ENCODE measurements around the gene PLCB1.
"Not testable (repeated sequence)": the region's sequence is repeated elsewhere in the genome, so short reads cannot be mapped to it uniquely, and the experiment has no call there.

The PLCB1 gene

DNA sequence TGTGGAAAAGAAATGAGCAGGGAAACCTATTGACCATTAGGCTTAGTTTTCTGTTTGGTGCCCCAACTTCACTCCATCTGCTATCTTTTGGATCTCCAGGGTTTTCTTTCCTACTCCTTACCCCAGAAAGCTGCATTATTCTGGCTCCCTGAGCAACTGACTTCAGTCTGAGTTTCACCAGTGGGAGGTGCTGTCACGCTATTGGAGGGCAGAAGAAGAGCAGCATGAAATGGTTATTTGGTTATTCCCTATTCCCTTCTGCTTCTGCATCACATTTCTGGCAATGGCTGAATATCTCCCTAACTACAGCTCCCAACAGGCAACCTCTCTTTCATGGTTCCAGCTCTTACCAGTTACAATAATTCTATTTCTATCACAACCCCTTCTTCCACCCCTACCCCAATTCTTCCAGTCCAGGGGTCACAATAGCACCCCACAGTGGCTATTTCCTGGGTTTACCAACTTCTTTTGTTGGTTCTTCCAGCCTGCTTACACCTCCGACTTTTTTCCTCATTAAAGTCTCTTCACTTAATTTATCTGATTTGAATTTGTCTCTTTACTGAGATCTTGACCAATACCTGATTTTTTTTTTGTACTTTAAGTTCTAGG is 311.5 kb downstream of the PLCB1 start:
- DNase-seq (ENCODE audit: low spot score), result no peak

GRCh38 chr20:8447262-8448120 is 315.4 kb downstream of the PLCB1 start:
- DNase-seq (ENCODE audit: low spot score), result no peak

DNA sequence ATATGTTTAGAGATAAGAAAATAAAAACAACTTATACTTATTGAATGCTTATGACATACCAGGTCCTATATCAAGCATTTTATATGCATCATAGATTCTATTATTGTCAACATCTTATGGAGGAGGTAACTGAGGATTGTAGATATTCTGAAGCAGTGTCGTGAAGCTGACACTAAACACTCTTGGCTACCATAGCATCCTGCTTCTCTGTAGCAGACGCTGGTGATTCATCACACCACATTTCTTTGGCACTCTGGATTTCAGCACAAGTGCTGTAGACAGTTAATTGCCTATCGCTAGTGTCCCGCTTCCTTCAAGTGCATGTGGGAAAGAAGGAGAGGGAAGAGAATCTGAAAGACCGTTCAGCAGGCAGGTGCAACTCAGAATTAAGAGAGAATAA is 317.1 kb downstream of the PLCB1 start:
- no peak for DNase-seq (ENCODE audit: low spot score)

DNA sequence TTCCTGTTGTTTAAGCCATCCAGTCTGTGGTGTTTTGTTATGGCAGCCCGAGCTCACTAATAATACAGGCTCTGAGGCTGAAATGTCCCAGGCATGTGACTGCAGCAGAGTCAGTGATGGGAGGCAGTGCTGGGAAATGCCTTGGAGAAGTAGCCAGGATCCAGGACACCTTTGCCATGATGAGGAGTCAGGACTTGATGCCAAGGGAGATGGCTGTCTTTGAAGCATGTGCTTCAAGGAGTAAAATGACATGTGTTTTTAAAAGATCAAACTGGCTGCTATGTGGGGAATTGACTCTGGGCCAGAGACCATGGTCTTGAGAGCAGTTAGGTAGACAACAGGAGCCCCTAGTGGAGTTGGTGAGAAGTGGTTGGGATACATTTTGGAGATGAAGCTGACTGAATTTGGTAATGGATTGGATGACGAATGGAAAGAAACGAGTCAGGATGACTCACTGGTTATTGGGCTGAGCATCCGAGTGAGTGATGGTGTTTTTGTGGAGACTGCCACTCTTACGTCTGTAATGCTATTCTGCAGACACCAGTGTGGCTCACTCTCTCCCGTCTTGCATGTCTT is 322.2 kb downstream of the PLCB1 start:
- DNase-seq (ENCODE audit: low spot score), result no peak

DNA sequence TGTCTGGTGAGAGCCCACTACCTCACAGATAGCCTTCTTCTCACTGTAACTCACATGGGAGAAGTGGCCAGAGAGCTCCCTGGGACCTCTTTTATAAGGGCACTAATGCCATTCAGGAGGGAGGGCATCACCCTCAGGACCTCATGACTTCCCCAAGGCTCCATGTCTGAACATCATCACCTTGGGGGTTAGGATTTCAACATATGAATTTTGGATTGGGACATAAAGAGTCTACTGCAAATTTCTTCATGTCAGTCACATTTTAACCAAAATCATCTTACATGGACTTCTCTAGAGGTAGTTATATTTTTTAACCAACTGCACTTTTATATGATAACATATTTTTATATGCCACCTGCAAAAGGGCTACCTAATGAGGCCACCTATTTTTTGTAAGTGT is 324.7 kb downstream of the PLCB1 start:
- DNase-seq (ENCODE audit: low spot score), result no peak

DNA sequence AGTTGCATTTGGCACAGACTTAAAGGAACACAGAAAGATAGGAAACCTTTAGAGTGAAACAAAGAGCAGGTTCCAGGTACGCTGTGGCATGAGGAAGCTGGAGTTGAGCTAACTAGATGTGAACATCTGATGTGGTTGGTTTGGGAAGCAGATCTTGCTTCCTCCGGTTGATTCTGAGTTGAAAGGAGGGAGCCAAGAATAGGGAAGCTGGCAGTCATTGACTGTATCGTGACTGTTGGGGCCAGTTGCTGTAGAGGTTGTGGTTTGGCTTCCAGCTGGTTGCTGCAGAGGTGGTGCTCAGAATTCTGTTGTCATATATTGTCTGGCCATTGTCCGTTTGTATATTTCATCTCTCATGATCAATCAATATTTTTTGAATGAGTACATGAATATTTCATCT is 325.9 kb downstream of the PLCB1 start:
- DNase-seq (ENCODE audit: low spot score), result no peak

DNA sequence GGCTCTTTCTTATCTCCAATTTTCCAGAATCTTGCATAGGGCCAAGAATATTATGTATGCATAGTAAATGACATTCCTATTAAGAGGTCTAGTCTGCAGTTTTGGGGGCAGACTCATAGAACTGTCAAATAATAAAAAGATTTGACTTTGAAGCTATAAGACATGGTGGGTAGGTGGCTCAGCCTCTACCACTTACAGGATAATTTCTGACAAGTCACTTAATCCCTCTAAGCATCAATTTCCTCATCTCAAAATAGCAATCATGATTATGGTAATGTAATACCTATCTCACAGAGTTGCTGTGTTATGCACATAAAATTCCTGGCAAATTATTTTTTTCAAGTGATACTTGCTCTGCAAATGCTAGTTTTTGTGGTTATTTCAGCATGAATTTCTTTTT is 329.1 kb downstream of the PLCB1 start:
- no peak for DNase-seq (ENCODE audit: low spot score)

- no peak for DNase-seq (ENCODE audit: low spot score)
These were observed 332.3 kb downstream of the PLCB1 start for GRCh38 chr20:8464368-8464767.

DNA sequence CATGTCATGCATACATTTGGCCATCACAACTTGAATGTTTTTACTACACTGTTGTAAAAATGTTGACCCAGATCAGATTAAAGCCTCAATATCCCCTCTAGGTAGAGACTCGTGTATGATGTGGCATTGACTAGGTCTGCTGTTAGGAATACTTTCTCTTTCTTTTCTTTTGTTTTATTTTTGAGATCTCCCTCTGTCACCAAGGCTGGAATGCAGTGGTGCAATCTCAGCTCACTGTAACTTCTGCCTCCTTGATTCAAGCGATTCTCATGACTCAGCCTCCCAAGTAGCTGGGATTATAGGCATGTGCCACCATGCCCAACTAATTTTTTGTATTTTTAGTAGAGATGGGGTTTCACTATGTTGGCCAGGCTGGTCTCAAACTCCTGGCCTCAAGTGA is 334.7 kb downstream of the PLCB1 start:
- DNase-seq (ENCODE audit: low spot score), result not testable (repeated sequence)

- no peak for DNase-seq (ENCODE audit: low spot score)
These were observed 338.1 kb downstream of the PLCB1 start for GRCh38 chr20:8470156-8470555.

- DNase-seq (ENCODE audit: low spot score), result no peak
These were observed 339.4 kb downstream of the PLCB1 start for GRCh38 chr20:8471465-8471864.

- no peak for DNase-seq (ENCODE audit: low spot score)
These were observed 341.4 kb downstream of the PLCB1 start for GRCh38 chr20:8473459-8473858.

DNA sequence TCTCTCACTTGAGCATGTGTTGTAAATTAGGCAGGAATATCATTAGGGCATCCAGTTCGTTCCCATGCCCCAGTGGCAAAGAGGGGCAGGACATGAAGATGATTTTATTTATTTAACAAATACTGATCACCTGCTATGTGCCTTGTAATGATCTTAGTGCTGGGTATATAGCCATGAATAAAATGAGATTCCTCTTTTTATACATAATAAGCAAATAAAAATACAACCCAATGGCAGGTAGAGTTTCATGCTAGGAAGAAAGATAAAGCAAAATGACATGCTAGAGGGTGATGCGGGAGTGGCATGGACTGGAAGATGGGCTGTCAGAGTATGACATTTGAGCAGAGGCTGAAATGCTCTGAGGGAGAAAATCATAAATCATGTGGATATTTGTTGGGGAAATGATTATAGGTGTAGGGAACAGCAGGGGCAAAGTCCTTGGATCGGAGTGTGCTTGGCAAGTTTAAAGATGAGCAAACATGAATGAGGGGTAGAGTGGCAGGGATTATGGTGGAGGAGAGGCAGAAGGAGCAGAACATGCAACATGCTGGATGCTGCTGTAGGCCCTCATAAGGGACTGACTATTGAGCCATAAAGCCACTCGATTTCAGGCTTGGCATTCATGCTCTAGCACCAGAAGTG is 342.1 kb downstream of the PLCB1 start:
- no peak for DNase-seq (ENCODE audit: low spot score)

DNA sequence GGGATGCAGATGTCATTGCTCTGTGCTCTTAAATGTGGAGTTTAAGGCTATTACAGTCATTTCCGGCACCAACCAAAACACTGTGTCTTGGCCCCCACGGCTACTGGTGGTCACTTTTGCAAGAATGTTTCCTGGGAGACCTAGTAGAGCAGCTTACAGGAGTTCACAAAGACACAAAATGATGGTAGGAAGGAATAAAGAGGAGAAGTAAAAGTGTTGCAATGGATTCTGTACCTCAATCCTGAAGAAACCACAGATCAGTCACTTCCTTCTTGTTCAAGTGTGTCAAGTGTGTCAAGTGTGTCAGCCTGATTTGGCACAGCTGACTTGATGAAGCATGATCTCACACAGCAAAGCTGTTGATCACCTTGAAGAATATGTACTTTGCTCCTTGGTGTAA is 344.0 kb downstream of the PLCB1 start:
- DNase-seq (ENCODE audit: low spot score), result no peak

DNA sequence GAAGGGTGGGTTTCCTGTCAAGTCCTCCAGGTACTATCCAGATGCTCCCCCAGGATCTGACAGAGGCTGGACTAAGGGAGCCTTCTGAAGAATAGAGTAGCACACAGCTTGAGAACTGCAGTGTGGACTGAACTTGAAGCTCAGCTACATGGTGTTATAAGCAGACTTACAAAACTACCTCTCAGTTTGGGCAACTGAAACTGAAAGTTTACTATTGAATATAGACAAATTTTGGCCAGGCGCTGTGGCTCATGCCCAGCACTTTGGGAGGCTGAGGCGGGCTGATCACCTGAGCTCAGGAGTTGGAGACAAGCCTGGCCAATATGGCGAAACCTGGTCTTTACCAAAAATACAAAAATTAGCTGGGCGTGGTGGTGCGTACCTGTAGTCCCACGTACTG is 348.5 kb downstream of the PLCB1 start:
- no peak for DNase-seq (ENCODE audit: low spot score)

DNA sequence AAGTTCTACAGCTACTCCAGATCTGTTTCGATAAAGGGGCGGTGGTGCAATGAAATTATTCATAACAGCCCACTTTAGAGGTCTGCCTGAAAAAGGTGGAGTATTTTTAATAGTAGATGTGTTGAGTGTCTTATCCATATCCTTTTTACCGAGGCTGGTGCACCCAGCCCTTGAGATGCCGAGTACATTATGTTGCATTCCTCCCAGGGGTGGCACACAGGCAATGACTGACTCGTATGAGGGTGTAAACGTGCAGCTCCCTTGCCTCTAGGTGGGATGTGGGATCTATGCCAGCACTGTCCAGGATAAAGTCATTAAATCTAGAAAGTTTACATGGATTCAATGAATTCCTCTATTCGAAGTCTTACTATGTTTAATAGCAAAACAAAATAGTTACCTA is 355.6 kb downstream of the PLCB1 start:
- DNase-seq (ENCODE audit: low spot score), result no peak

- no peak for DNase-seq (ENCODE audit: low spot score)
These were observed 357.2 kb downstream of the PLCB1 start for GRCh38 chr20:8489094-8489883.

DNA sequence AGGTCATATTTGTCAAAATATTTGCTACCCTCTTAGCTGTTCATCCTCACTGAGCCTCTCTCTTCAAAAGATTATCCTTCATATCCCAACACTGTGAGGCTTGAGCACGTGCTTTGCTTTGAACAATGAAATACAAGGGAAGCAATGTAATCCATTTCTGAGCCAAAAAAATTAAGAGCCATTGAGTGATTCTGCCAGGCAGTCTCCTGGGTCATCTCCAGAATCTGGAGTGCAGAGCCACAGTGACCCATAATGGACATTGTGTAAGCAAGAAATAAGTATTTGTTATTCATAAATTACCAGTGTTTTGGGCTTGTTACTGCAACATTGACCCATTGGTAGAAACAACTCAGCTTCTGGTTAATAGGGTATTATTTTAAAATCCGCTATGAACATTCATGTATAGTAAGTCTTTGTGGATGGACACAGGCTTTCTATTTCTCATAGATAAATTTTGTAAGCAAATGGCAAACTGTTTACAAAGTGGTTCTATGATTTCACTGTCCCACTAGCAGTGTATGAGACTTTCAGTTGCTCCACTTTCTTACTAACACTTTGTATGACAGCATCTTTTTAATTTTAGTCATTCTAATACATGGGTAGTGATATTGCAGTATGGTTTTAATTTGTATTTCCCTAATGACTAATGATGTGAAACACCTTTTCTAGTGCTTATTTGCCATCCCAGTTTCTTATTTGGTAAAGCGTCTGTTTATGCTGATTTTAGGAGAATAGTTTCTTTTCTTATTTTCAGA is 358.2 kb downstream of the PLCB1 start:
- DNase-seq (ENCODE audit: low spot score), result no peak

DNA sequence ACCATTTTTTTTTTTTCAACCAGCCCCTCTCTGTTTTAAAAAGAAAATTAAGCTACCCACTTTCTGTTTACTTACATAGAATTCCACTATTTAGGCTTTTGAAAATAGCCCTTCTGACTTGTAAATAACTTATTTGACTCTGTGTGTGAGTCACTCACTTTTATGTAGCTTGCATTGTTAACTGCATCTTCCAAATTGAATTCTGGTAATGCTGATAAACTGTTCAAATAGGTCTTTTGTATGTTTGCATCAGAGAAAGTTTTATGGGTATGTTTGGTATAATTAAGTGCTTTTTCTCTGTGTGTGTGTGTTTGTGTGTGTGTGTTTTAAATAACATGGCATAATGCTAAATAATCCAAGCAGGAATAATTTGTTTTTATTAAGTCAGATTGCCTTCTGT is 360.1 kb downstream of the PLCB1 start:
- no peak for DNase-seq (ENCODE audit: low spot score)

- DNase-seq (ENCODE audit: low spot score), result no peak
These were observed 366.5 kb downstream of the PLCB1 start for GRCh38 chr20:8498571-8498970.

DNA sequence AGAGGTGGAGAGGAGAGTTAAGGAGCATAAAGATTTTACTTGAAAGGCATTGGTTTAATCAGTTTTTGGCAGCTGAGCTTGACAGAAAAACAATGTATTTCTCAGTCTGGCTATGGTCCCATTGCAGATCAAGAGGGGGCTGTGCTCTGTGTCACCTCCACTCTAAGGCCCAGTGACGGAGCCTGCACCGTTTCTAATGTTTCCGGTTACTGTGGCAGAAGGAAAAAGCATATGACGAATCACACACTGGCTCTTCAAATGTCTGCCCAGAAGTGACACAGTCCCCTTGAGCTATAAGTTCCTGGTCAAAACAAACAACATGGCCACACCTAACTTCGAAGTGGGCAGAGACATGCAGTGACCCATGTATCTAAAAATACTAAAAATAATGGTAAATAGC is 372.0 kb downstream of the PLCB1 start:
- no peak for DNase-seq (ENCODE audit: low spot score)
